DMS 273 (cell line): ENCODE measurements around the gene MED15.
"Not testable (repeated sequence)": the region's sequence is repeated elsewhere in the genome, so short reads cannot be mapped to it uniquely, and the experiment has no call there.

Source experiments
- DNase-seq: peaks from one replicate; lab custom pipeline; 2025; ENCODE audit not compliant: unreplicated experiment; lab: John Stamatoyannopoulos, UW

Gene MED15

GRCh38 chr22:20507253-20508066, at the start of gene MED15:
Gene MED15, plus strand, starts transcription at chr22:20507610. Its CDS starts 69 bp downstream, at chr22:20507679.
- DNase-seq, result peak; percentile 95

GRCh38 chr22:20458530-20459151, 48.8 kb upstream of the MED15 start:
- DNase-seq, result no peak

DNA sequence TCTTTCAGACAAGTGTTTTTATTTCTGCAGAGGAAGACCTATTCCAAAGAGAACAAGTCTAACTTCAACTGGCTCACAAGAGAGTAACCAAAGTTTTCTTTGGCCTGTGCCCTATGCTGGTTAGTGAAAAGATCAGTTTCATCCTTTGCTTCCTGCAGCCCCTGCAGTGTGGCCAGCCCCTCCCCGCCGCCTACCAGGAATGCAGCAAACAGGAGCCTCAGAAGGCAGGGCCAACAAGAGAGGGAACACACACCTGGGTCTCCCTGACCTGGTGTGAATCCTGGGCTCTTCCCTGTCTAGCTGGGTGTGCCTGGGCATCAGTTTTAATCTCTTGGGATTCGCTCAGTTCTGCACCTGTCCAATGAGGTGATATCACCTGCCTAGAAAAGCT, 48.3 kb upstream of the MED15 start:
- DNase-seq, result no peak

- no peak for DNase-seq
Measured at GRCh38 chr22:20459862-20460261, 47.5 kb upstream of the MED15 start.

DNA sequence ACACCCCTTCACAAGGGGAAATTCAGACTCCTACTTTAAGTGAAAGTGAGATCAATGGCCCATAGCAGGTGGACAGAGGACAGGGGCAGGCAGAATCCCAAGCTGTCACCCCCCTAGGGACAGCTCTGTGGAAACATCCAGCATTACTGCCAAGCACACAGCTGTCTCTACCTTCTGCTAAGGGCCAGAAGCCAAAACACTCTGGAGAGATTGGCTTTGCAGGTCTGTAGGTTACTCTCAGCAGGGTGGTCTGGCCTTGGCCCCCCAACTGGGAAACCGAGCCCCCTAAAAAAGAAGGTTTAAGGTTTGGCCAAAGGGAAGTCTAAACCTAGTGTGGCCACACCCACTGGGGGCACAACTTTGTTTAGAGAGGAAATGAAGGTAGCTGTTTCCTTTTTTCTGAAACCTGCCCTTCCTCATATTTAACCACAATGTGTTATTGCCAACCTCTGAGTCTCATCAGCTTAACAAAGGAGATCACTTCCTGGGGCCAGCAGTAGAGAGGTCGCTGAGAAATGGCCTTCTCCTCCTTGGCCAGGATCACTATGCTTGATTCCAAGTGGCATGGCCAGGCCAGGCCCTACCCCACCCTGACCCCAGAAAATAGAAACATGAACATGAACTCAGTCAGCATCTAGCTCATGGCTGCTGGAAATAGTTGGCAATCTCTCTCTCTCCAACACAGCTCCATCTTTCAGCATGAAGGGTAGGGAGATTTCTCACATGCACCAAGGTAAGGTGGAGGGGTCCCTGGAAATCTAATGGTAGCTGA, 43.9 kb upstream of the MED15 start:
- peak; percentile 84 for DNase-seq

- no peak for DNase-seq
Measured at GRCh38 chr22:20464096-20464614, 43.3 kb upstream of the MED15 start.

GRCh38 chr22:20464912-20465758, 42.3 kb upstream of the MED15 start:
- no peak for DNase-seq

DNA sequence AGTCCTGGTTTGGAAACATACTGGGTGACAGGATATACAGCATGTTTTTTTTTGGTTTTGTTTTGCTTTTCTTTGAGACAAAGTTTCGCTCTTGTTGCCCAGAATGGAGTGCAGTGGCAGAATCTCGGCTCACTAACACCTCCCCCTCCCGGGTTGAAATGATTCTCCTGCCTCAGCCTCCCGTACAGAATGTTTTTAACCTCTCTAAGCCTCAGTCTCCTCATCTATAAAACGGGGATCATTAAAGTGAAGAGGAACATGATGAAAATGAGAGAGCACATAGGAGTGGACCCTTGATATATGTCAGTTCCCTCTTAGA, 41.7 kb upstream of the MED15 start:
- DNase-seq, result no peak

DNA sequence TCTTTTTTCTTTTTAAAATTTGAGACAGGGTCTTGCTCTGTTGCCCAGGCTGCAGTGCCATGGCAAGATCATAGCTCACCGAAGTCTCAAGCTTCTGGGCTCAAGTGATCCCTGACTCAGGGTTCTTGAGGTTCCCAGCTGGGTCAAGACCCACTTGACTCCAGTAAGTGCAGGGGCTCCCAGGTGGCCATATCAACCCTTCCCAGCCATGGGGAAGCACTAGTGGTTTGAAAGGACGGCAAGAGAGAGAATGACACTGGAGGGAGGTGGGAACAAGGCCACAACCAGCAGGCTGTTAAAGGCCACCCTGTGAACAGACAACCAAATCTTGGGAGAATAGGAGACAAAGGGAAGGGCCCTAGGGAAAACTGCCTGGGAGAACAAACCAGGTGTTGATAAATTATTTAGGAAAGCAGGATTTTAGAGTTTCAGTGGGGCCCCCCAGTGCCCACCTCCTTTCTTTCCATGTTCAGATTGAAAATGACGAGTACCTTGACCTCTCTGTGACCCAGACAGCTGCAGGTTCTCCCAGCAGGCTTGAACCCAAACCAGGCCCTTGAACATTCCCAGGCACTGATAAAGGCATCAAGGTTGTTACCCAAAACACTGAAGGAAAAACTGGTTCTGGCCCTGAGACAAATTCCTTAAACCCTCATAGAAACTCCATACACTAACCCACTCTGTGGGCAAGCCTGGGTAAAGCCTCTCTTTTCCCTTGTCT, 40.6 kb upstream of the MED15 start:
- no peak for DNase-seq

DNA sequence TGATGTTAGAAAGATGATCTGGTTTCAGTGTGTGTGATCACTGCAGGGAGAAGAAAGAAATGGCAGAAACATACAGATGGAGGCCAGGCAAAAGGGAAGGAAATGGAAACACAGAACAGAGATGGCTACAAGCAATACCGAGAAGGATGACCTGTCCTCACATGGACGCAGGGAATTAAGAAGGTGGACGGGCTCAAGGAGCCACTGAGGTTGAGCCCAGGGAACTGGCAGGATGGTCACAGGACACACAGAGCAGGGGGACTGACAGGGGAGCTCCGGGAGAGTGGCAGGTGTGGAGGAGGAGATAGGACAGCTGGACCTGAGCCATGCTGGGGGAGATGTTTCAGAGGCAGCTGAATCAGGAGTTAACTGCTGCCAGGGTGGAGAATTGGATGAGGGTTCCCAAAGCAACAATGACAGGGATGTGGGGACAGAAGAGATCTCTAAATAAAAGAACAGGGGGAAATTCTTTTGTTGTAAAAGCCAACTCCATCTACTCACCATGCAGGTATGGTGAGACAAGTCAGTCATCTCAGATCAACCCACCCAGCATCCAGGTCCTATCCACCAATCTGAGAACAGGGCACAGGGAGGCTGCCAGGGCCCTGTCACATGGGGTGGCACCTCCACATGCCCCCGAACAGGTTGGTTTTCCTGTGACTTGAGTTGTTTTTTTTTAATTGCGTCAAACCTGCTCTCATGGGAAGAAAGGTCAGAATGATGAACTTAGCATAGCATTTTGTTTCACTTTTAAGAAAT, 38.1 kb upstream of the MED15 start:
- DNase-seq, result peak; percentile 29

- not testable (repeated sequence) for DNase-seq
Measured at GRCh38 chr22:20470525-20470924, 36.9 kb upstream of the MED15 start.

GRCh38 chr22:20471126-20471833, 36.1 kb upstream of the MED15 start:
- DNase-seq, result no peak

DNA sequence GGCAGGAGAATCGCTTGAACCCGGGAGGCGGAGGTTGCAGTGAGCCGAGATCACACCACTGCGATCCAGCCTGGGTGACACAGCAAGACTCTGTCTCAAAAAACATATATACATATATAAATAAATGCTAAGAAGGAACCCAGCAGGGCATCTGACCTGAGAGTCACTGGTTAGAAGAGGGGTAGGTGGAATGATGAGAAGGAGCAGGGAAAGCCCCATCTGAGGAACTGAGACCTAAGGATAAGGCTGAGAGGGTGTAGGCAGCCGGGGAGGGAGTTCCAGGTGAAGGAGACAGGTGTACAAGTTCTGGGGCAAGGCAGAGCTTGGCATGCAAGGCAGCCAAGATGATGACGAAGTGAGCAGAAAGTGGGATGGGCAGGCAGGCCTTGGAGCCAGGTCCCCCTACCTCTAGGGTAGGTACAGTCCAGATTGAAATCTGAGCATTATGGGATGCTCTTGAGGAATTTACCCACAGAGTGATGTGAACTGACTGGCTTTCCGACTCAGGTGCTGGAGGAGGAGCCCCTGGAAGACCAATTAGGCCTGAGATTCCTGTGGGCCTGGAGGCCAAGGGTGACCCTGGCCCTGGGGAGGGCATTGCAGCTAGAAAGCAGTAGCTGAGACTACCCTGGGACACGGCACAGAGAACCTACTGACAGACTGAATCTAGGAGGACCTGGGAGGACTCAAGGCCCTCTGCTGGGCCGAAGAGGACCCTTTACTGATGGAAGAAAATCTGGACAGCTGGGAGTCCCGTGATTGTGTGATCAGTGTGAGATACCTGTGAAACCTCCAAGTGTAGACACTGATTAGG, 34.6 kb upstream of the MED15 start:
- no peak for DNase-seq

DNA sequence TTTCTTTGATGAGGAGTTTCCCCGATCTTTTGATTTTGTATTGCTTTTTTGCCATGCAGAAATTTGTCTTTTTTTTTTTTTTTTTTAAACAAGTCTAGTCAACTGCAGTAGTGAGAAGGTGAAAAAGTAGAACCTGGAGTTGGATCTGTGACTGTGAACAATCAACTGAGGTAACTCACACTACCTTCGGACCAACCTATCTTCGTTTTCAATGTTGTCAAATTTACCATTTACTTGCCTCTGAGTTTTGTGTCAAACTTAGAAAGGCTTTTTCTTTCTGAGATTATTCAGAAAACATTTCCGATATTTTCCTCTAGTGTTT, 32.3 kb upstream of the MED15 start:
- no peak for DNase-seq

DNA sequence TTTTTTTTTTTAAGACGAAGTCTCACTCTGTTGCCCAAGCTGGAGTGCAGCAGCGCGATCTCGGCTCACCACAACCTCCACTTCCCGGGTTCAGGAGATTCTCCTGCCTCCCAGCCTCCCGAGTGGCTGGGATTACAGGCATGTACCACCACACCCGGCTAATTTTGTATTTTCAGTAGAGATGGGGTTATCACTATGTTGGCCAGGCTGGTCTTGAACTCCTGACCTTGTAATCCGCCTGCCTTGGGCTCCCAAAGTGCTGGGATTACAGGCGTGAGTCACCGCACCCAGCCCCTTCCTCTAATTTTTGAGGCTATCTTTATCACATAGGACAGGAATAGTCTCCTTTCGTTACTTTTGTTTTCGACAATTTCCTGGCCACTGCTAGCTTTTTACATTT, 31.8 kb upstream of the MED15 start:
- not testable (repeated sequence) for DNase-seq

DNA sequence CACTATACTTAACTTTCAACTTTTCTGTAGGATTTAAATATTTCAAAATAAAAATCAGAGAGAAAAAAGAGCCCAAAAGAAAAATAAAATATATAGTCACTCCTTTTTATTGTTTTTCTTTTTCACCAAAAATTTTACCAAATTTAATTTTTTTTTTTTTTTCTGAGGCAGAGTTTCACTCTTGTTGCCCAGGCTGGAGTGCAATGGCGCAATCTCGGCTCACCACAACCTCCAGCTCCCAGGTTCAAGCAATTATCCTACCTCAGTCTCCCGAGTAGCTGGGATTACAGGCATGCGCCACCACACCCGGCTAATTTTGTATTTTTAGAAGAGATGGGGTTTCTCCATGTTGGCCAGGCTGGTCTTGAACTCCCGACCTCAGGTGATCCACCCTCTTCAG, 29.4 kb upstream of the MED15 start:
- DNase-seq, result not testable (repeated sequence)

DNA sequence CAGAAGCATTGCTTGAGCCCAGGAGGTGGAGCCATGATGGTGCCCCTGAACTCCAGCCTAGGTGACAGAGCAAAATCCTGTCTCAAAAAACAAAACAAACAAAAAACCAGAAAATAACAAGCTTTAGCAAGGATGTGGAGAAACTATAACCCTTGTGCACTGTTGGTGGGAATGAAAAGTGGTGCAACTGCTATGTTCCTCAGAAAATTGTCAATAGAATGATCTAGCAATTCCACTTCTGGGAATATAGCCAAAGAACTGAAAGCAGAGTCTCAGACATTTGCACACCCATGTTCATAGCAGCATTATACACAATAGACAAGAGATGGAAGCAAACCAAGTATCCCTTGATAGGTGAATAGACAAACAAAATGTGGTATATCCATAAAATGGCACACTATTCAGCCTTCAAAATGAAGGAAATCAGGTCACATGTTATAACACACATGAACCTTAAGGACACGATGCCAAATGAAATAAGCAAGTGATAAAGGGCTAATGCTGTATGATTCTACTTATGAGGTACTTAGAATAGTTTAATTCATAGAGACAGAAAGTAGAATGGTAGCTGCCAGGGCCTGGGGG, 27.7 kb upstream of the MED15 start:
- no peak for DNase-seq

DNA sequence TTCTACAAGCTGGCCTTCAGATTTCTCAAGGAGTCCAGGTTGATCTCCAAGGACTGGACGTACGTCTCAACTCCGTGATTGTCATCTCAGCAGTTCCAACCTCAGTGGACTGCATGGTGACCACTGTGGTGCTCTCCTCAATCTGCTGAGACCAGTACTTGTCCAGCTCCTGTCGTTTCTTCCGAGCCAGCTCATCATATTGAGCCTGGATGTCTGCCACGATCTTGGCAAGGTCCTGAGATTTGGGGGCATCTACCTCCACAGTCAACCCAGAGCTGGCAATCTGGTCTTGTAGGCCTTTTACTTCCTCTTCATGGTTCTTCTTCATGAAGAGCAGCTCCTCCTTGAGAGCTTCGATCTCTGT, 24.3 kb upstream of the MED15 start:
- not testable (repeated sequence) for DNase-seq
